ENCODE results near the gene LIPM.

- TF ChIP-seq GATA3 (IDR thresholded peaks at IDR 0.05; ENCODE audit: low read depth, low read length) = no peak
- TF ChIP-seq GATA2 (IDR thresholded peaks at IDR 0.05; ENCODE audit: low read depth, low read length) = no peak
These were observed 33.3 kb downstream of the LIPM start for GRCh38 chr10:88835910-88836221.
